H1 (cell line): ENCODE results near the gene DLG1. TPM values are rescaled to one million over a fixed set of nuclear protein-coding genes. Genes with fewer than 3 reads are reported as not detected.

Experiments used
- ATF3 ChIP-seq: IDR thresholded peaks from 2 replicates; pipeline ENCODE4 v1.6.1; 2011; ENCODE audit warnings: low read depth, mild to moderate bottlenecking, low read length; ENCODE audit not compliant: insufficient read depth
- BRCA1 ChIP-seq: IDR thresholded peaks from 2 replicates; pipeline ENCODE4 v1.6.1; 2012; ENCODE audit warnings: low read depth, low read length, improper control_type of control experiment
- CHD2 ChIP-seq: IDR thresholded peaks from 2 replicates; pipeline ENCODE4 v1.6.1; 2012; ENCODE audit warnings: low read length, improper control_type of control experiment
- EZH2 ChIP-seq: fragments of 200-600 bp; sonication (generic); IDR thresholded peaks from 2 replicates; pipeline ENCODE4 v1.7.1; 2012; ENCODE audit warnings: low read depth, mild to moderate bottlenecking, moderate library complexity, low read length, inconsistent platforms; ENCODE audit not compliant: severe bottlenecking
- KDM4A ChIP-seq: IDR thresholded peaks from one replicate; pipeline ENCODE4 v1.7.1; 2012; ENCODE audit warnings: low read depth, mild to moderate bottlenecking, moderate library complexity, low read length, inconsistent platforms; ENCODE audit not compliant: severe bottlenecking
- NRF1 ChIP-seq: IDR thresholded peaks from 2 replicates; pipeline ENCODE4 v1.6.1; 2011; ENCODE audit warnings: mild to moderate bottlenecking, low read depth, low read length, improper control_type of control experiment
- RAD21 ChIP-seq, 2 experiments: IDR thresholded peaks in 1 of 2; conservative IDR thresholded peaks in 1 of 2; 2 replicates each; pipeline ENCODE4 v1.6.1; 2011; ENCODE audit warnings: low read depth in 2 of 2, low read length in 2 of 2, improper control_type of control experiment in 1 of 2, inconsistent platforms in 1 of 2, mild to moderate bottlenecking in 1 of 2, moderate library complexity in 1 of 2
- SP1 ChIP-seq: IDR thresholded peaks from 2 replicates; pipeline ENCODE4 v1.6.1; 2011; ENCODE audit warnings: low read depth, low read length
- polyA plus RNA-seq, 7 experiments: library from polyadenylated mRNA; depleted of rRNA in 3 of 7; stranded (reverse) in 5 of 7; unstranded in 2 of 7; fragments of >200 nt in 5 of 7; fragments of 200-250 nt in 2 of 7; gene quantifications; 1 replicate in 5 of 7; 2 replicates in 1 of 7; 4 replicates in 1 of 7; pipeline versions ENCODE4 v1.2.1 to v1.2.3, GENCODE V29; 2011 to 2013; ENCODE audit warnings: missing spikeins in 2 of 7, mixed read lengths in 2 of 7
- total RNA-seq: library from RNA; stranded (reverse); fragmentation: NEBNext Ultra II Directional; extraction: Animal tissue kit (Norgen Biotek cat#: 25700); gene quantifications from 2 replicates; pipeline ENCODE4 v1.2.1, GENCODE V29; 2021

Gene DLG1
- total and polyA plus RNA-seq, 2 of the 8 experiments (the other 6 are each of a cell fraction or from before 2014, with no cell fraction given) = 13.4 to 78.8 TPM

GRCh38 chr3:197216914-197217313, 81.5 kb downstream of the DLG1 start (continued):
- TF ChIP-seq CHD2 = no peak
- TF ChIP-seq RAD21 (IDR thresholded peaks at IDR 0.05 in 1 of 2, conservative IDR thresholded peaks at IDR 0.05 in 1 of 2; ENCODE audit: low read depth in 2 of 2, low read length in 2 of 2) = no peak
- TF ChIP-seq ATF3 = no peak
- TF ChIP-seq NRF1 = no peak
- no peak for TF ChIP-seq KDM4A
- no peak for TF ChIP-seq SP1
- no peak for TF ChIP-seq EZH2
- TF ChIP-seq BRCA1 = no peak
